CD4-positive, alpha-beta T cell (primary cell): Measurements from ENCODE around the gene DQX1. TPM values are rescaled to one million over a fixed set of nuclear protein-coding genes. Genes with fewer than 3 reads are reported as not detected.

Experiments used
- ATAC-seq: fragments of 200-7000 bp; cut with Tn5 transposase; one replicate; pipeline ENCODE4 v1.10.0; 2022; ENCODE audit warnings: mild to moderate bottlenecking; ENCODE audit not compliant: poor library complexity
- CTCF ChIA-PET: fragments of 350-600 bp; sonication (Branson Sonifier 250); formaldehyde crosslinking; loops from one replicate; lab custom pipeline; 2021; ENCODE audit warnings: antibody characterized with exemption, inconsistent platforms; lab: Charles Lee
- POLR2A ChIA-PET: fragments of 350-600 bp; sonication (Branson Sonifier 250); formaldehyde crosslinking; loops from one replicate; lab custom pipeline; 2021; ENCODE audit warnings: antibody characterized with exemption, inconsistent platforms; lab: Charles Lee
- DNase-seq, 14 experiments: peaks; one replicate each; pipeline ENCODE4 v3.0.0-alpha.2; 2013 to 2020; ENCODE audit warnings: mixed read lengths in 2 of 14
- H3K27ac ChIP-seq, 2 donors: one replicate each; pipeline versions ENCODE4 v1.5.1 to v1.7.0; 2013; ENCODE audit warnings: low read length in 2 of 2, low read depth in 1 of 2, mild to moderate bottlenecking in 1 of 2
- H3K27me3 ChIP-seq, 2 experiments: 1 replicate in 1 of 2; 2 replicates in 1 of 2; pipeline versions ENCODE4 v1.6.1 to v1.7.0; 2013; ENCODE audit warnings: low read length in 2 of 2, control low read depth in 1 of 2, mild to moderate bottlenecking in 1 of 2, moderate library complexity in 1 of 2; ENCODE audit not compliant: insufficient read depth in 2 of 2, control insufficient read depth in 1 of 2
- H3K36me3 ChIP-seq: one replicate; pipeline ENCODE4 v1.6.1; 2013; ENCODE audit warnings: low read length, control low read depth; ENCODE audit not compliant: insufficient read depth
- H3K4me1 ChIP-seq: one replicate; pipeline ENCODE4 v1.6.1; 2013; ENCODE audit warnings: low read length, control low read depth; ENCODE audit not compliant: insufficient read depth
- H3K4me3 ChIP-seq: one replicate; pipeline ENCODE4 v1.5.1; 2013; ENCODE audit warnings: mild to moderate bottlenecking, low read length, moderate library complexity
- H3K9me3 ChIP-seq, 2 experiments: 1 replicate in 1 of 2; 2 replicates in 1 of 2; pipeline versions ENCODE4 v1.6.1 to v1.7.0; 2013; ENCODE audit warnings: low read length in 2 of 2, mild to moderate bottlenecking in 2 of 2, control low read depth in 1 of 2, moderate library complexity in 1 of 2; ENCODE audit not compliant: control insufficient read depth in 1 of 2, insufficient read depth in 1 of 2
- H3K27ac Mint-ChIP-seq: one replicate; pipeline ENCODE4 v1.8.0; 2020; ENCODE audit warnings: mixed read lengths
- H3K27me3 Mint-ChIP-seq: one replicate; pipeline ENCODE4 v1.8.0; 2021; ENCODE audit warnings: mixed read lengths
- H3K36me3 Mint-ChIP-seq: one replicate; pipeline ENCODE4 v1.8.0; 2021; ENCODE audit warnings: low read depth, mixed read lengths
- H3K4me1 Mint-ChIP-seq: one replicate; pipeline ENCODE4 v1.8.0; 2021; ENCODE audit warnings: low read depth, mixed read lengths
- H3K4me3 Mint-ChIP-seq: one replicate; pipeline ENCODE4 v1.8.0; 2020; ENCODE audit warnings: mild to moderate bottlenecking, mixed read lengths
- H3K9me3 Mint-ChIP-seq: one replicate; pipeline ENCODE4 v1.8.0; 2020; ENCODE audit warnings: mixed read lengths
- CTCF ChIP-seq: fragments of 200-600 bp; IDR thresholded peaks from one replicate; pipeline ENCODE4 v1.8.0; 2022; ENCODE audit warnings: antibody characterized with exemption, mild to moderate bottlenecking
- intact Hi-C, 2 experiments: fragments of 100-400 bp; cut with DNase I in 1 of 2; cut with micrococcal nuclease in 1 of 2; formaldehyde crosslinking; loops; one replicate each; pipeline versions ENCODE4 v1.15.1 to v1.9.0; 2023 to 2025; cut with DNase I, micrococcal nuclease
- polyA plus RNA-seq, 2 donors: library from polyadenylated mRNA; unstranded; fragments of 120-200 nt; gene quantifications; one replicate each; pipeline ENCODE4 v1.2.1, GENCODE V29; 2013
- total RNA-seq, 174 experiments: library from RNA in 2 of 174; stranded (reverse) in 2 of 174; gene quantifications; one replicate each; pipeline ENCODE4 v1.2.3 and lab custom pipeline; 2021 to 2026

The DQX1 gene
- total RNA-seq, result under 1 TPM in 1 of 2 experiments, not detected in 1; 0.22 TPM
- 0.08 TPM for polyA plus RNA-seq (2013, experiment 1 of 2)
- polyA plus RNA-seq (2013, experiment 2 of 2), result 0.10 TPM
- 0 to 1.5 (median 0.67) reads per million in 172 experiments for total RNA-seq (lab: John Stamatoyannopoulos, UW)

GRCh38 chr2:74525717-74526648 is at the start of gene DQX1:
Gene DQX1 (minus strand): TSS chr2:74526231. CDS start chr2:74525729, 502 bp downstream.
- ATAC-seq (no peak), DNase-seq (peak in 4 of 14 experiments; percentile 23 to 75 (median 58))

GRCh38 chr2:74575320-74575719 is 49.3 kb upstream of the DQX1 start:
- DNase-seq, result no peak
- Histone ChIP-seq H3K9me3 (no peaks in the 10 kb centered on the region), H3K4me3 (no peak overlapping the region), H3K4me1 (peaks cover 5% of the 10 kb centered on the region), H3K27me3 (no peaks in the 10 kb centered on the region), H3K27ac (no peak overlapping the region), H3K36me3 (no peaks in the 10 kb centered on the region)
- no peak overlapping the region for H3K27ac Mint-ChIP-seq
- ATAC-seq, result no peak
- H3K27me3 Mint-ChIP-seq, result peaks cover 4% of the 10 kb centered on the region
- ChIA-PET CTCF (no interaction called here), POLR2A (interaction anchor here (1.7 kb wide), 1 partner anchor 116 kb away, joined by 5 read pairs; the partner anchor contains the start of gene WBP1)
- no peak overlapping the region for H3K4me3 Mint-ChIP-seq
- intact Hi-C loops, result no loop called here
- no peaks in the 10 kb centered on the region for H3K9me3 Mint-ChIP-seq
- H3K36me3 Mint-ChIP-seq, result no peaks in the 10 kb centered on the region
- peaks cover 20% of the 10 kb centered on the region for H3K4me1 Mint-ChIP-seq
- TF ChIP-seq CTCF, result no peak

More at GRCh38 chr2:74525717-74526648, at the start of gene DQX1:
- H3K4me3 ChIP-seq, result no peak within 1 kb of the TSS
- ChIA-PET POLR2A (interaction anchor here (0.7 to 1.9 kb wide), 6 partner anchors 10 to 348 kb away, joined by 3 to 8 read pairs (median 4); partner anchors contain the start of genes CCDC142, INO80B, MOB1A and MRPL53), CTCF (no interaction called here)
- H3K27me3 ChIP-seq, result no peaks in the 10 kb centered on the region
- Mint-ChIP-seq H3K4me3 (peak within 1 kb of the TSS; percentile 88), H3K9me3 (no peaks in the 10 kb centered on the region), H3K27me3 (peaks cover 16% of the 10 kb centered on the region), H3K4me1 (peaks cover 29% of the 10 kb centered on the region), H3K27ac (peak within 1 kb of the TSS; percentile 71), H3K36me3 (peaks cover 51% of the 10 kb centered on the region)
- H3K27ac ChIP-seq, result no peak within 1 kb of the TSS
- H3K9me3 ChIP-seq, result peaks cover 0 to 6% of the 10 kb centered on the region in 2 experiments
- intact Hi-C loops, result no loop called here
- peaks cover 26% of the 10 kb centered on the region for H3K4me1 ChIP-seq
- TF ChIP-seq CTCF, result no peak
- H3K36me3 ChIP-seq, result peaks cover 29% of the 10 kb centered on the region

- H3K36me3 Mint-ChIP-seq, result no peaks in the 10 kb centered on the region
- peak overlapping the region; percentile 61 for H3K4me3 Mint-ChIP-seq
- Histone ChIP-seq H3K4me3 (peak overlapping the region; percentile 4), H3K27me3 (no peaks in the 10 kb centered on the region), H3K27ac (peak overlapping the region in 1 of 2 donors; percentile 2), H3K4me1 (peaks cover 5% of the 10 kb centered on the region), H3K9me3 (no peaks in the 10 kb centered on the region), H3K36me3 (no peaks in the 10 kb centered on the region)
- no peaks in the 10 kb centered on the region for H3K9me3 Mint-ChIP-seq
- TF ChIP-seq CTCF, result no peak
- peaks cover 20% of the 10 kb centered on the region for H3K4me1 Mint-ChIP-seq
- peak; percentile 87 for ATAC-seq
- ChIA-PET POLR2A (interaction anchor here (1.7 kb wide), 1 partner anchor 115 kb away, joined by 5 read pairs; the partner anchor contains the start of gene WBP1), CTCF (no interaction called here)
- peak overlapping the region; percentile 68 for H3K27ac Mint-ChIP-seq
- peak in 5 of 14 experiments; percentile 4 to 65 (median 60) for DNase-seq
- no peaks in the 10 kb centered on the region for H3K27me3 Mint-ChIP-seq
- intact Hi-C loops, result no loop called here
These were observed 47.9 kb upstream of the DQX1 start for GRCh38 chr2:74573747-74574562.
